Testis (tissue), 3 donors: ENCODE data around the gene ARHGAP22. TPM values are rescaled to one million over a fixed set of nuclear protein-coding genes. Genes with fewer than 3 reads are reported as not detected.

ENCODE experiments used
- DNase-seq: peaks from one replicate; pipeline ENCODE4 v3.0.0-alpha.2; 2019
- H3K27ac ChIP-seq, 2 donors: fragments of 200-600 bp; sonication (generic); one replicate each; pipeline ENCODE4 v1.5.1; 2019
- H3K27me3 ChIP-seq: fragments of 200-600 bp; sonication (generic); one replicate; pipeline ENCODE4 v1.5.1; 2019
- H3K36me3 ChIP-seq: fragments of 200-600 bp; sonication (generic); one replicate; pipeline ENCODE4 v1.5.1; 2017; ENCODE audit warnings: low read depth; ENCODE audit errors: missing control alignments
- H3K4me1 ChIP-seq: fragments of 200-600 bp; sonication (generic); one replicate; pipeline ENCODE4 v1.5.1; 2019
- H3K4me3 ChIP-seq, 2 donors: fragments of 200-600 bp; sonication (generic); one replicate each; pipeline ENCODE4 v1.5.1; 2017 to 2019
- H3K9me3 ChIP-seq: fragments of 200-600 bp; sonication (generic); one replicate; pipeline ENCODE4 v1.5.1; 2017
- POLR2A ChIP-seq: fragments of 450-650 bp; IDR thresholded peaks from one replicate; pipeline ENCODE4 v1.6.1; 2017; ENCODE audit warnings: antibody characterized with exemption, mild to moderate bottlenecking, moderate library complexity
- WGBS, 2 donors: methylation state at CpG; one replicate each; pipeline ENCODE4 v1.1.5; 2018; 5-methylcytosine and 5-hydroxymethylcytosine counted together
- intact Hi-C: fragments of 100-400 bp; cut with DNase I; formaldehyde crosslinking; loops from one replicate; pipeline ENCODE4 v1.15.1; 2023; ENCODE audit warnings: low total_unique reads
- polyA plus RNA-seq: library from polyadenylated mRNA; stranded (reverse); fragments of 350-450 nt; fragmentation: Illumina TruSeq; extraction: RNeasy Lipid Tissue Mini Kit (QIAGEN cat#74804); gene quantifications from one replicate; pipeline ENCODE4 v1.2.3, GENCODE V29; 2014; ENCODE audit warnings: low read depth, low replicate concordance; ENCODE audit not compliant: insufficient read depth
- total RNA-seq, 2 donors: library from RNA; depleted of rRNA; stranded (reverse); fragments of >200 nt; gene quantifications; one replicate each; pipeline ENCODE4 v1.2.3, GENCODE V29; 2016
- TF ChIP-seq, protein P1 (sequence below), 3 experiments: fragments of 450-650 bp in 2 of 3; fragments of 200-600 bp in 1 of 3; sonication (generic) in 1 of 3; IDR thresholded peaks; one replicate each; pipeline ENCODE4 v1.5.1; 2016 to 2019; ENCODE audit warnings: antibody characterized with exemption in 3 of 3, mild to moderate bottlenecking in 2 of 3, moderate library complexity in 1 of 3

ARHGAP22 gene
- total and polyA plus RNA-seq, 3 donors from 2014 or later: 6.2 to 11.9 (median 8.8) TPM

DNA sequence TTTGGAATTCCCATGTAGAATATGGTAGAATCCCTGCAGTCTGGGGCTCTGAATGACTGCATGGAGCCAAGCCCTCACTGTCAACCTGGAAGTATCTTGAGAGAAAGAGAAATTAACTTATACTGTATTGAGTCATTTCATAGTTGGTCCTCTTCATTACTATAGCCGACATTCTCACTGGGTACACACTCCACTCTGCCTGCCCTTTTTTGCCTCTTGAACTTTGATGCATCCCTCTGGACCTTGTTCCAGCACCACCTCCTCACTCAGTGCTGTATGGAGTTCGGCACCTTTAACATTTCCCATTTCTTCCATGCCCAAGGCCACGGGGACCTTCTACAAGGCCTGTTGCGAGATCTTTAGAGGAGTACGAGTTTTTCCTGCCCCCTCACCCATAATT is 4.6 kb upstream of the ARHGAP22 start:
- WGBS, 2 donors: 92% methylated on average over 5 of the region's 5 CpGs
- DNase-seq: no peak

GRCh38 chr10:48608976-48609375 is 4.1 kb upstream of the ARHGAP22 start:
- no peak for DNase-seq
- Histone ChIP-seq H3K4me3 (no peak overlapping the region), H3K27me3 (no peaks in the 10 kb centered on the region), H3K4me1 (no peaks in the 10 kb centered on the region), H3K27ac (no peak overlapping the region), H3K36me3 (no peaks in the 10 kb centered on the region), H3K9me3 (no peaks in the 10 kb centered on the region)
- intact Hi-C loops: no loop called here
- TF ChIP-seq, protein P1, sequence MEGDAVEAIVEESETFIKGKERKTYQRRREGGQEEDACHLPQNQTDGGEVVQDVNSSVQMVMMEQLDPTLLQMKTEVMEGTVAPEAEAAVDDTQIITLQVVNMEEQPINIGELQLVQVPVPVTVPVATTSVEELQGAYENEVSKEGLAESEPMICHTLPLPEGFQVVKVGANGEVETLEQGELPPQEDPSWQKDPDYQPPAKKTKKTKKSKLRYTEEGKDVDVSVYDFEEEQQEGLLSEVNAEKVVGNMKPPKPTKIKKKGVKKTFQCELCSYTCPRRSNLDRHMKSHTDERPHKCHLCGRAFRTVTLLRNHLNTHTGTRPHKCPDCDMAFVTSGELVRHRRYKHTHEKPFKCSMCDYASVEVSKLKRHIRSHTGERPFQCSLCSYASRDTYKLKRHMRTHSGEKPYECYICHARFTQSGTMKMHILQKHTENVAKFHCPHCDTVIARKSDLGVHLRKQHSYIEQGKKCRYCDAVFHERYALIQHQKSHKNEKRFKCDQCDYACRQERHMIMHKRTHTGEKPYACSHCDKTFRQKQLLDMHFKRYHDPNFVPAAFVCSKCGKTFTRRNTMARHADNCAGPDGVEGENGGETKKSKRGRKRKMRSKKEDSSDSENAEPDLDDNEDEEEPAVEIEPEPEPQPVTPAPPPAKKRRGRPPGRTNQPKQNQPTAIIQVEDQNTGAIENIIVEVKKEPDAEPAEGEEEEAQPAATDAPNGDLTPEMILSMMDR (IDR thresholded peaks at IDR 0.05): no peak
- no peak for TF ChIP-seq POLR2A

More for the DNA sequence above, 4.6 kb upstream of the ARHGAP22 start:
- no peak for TF ChIP-seq POLR2A
- TF ChIP-seq, protein P1 (IDR thresholded peaks at IDR 0.05): no peak
- H3K27me3 ChIP-seq: no peaks in the 10 kb centered on the region
- intact Hi-C loops: no loop called here
- no peak overlapping the region for H3K4me3 ChIP-seq
- H3K36me3 ChIP-seq: no peaks in the 10 kb centered on the region
- no peaks in the 10 kb centered on the region for H3K9me3 ChIP-seq
- no peak overlapping the region for H3K27ac ChIP-seq
- no peaks in the 10 kb centered on the region for H3K4me1 ChIP-seq

DNA sequence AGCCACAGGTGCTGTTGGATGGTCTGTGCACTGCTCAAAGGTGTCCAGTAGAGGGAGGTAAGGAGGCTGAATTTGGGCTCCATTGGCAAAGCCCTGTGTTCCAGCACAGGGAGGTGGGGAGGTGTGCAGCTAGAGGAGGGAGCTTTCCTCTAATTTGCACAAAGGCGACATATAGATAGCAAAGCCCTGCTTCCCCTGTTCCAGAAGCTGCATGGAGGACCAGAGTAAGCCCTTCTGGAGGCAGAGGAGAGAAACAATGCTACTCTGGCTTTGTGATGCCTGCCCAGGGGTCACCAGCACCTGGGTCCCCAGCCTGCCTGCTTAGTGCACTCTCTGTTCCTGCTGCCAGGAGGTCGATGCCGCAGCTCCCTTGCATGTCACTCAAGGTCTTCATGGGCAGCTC is 3.4 kb upstream of the ARHGAP22 start:
- Histone ChIP-seq H3K27me3 (no peaks in the 10 kb centered on the region), H3K27ac (no peak overlapping the region), H3K4me1 (no peaks in the 10 kb centered on the region), H3K4me3 (no peak overlapping the region), H3K36me3 (no peaks in the 10 kb centered on the region), H3K9me3 (no peaks in the 10 kb centered on the region)
- no peak for TF ChIP-seq POLR2A
- TF ChIP-seq, protein P1 (IDR thresholded peaks at IDR 0.05): peak in 1 of 3 experiments; percentile 42
- intact Hi-C loops: no loop called here
- WGBS, 2 donors: 63 to 73% methylated on average over 3 of the region's 3 CpGs
- peak; percentile 43 for DNase-seq

DNA sequence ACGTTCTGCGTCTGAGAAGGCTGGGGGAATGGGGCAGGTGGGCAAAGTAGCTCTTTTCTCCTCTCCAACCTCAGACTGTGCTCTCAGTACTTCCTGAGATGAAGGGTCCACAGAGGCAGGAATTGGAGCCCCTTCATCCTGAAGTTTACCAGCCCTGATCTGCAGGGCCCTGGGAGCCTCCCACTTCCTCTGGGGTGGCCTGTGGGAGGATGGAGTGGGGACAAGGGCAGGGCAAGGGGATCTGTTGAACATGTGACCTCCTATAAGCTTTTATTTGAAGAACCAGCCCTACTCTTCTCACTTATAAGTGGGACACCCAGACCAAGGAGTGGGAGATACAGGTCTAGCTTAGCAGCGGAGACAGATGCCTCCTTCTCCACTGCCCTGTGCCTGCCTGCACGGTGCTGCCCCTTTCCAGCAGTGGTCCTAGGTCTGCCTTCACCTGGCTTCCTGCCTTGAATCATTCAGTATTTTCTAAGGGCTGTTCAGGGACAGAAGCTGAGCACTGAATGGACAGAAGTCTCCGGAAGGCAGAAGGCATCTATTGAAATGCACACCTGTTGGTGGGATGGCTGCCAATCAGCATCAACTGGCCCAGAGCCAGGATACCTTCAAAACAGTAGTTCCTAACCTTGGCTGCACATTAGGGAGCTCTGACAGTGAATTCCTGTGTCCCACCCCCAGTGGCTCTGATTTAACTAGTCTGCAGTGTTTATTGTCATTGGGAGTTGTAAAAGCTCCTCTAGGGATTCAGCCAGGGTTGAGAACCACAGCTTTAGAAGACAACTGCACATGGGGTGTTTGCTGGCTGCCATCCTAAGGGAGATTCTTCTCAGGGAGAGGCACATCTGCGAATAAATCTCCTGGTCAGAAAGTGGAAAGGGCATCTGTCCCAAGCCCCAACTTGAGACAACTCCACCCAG is 2.7 kb upstream of the ARHGAP22 start:
- no peak for DNase-seq
- Histone ChIP-seq H3K27ac (no peak overlapping the region), H3K4me3 (no peak overlapping the region), H3K36me3 (no peaks in the 10 kb centered on the region), H3K4me1 (no peaks in the 10 kb centered on the region), H3K9me3 (no peaks in the 10 kb centered on the region), H3K27me3 (no peaks in the 10 kb centered on the region)
- 82 to 85% methylated on average over 6 of the region's 6 CpGs for WGBS, 2 donors
- intact Hi-C loops: no loop called here
- TF ChIP-seq, protein P1 (IDR thresholded peaks at IDR 0.05): no peak
- no peak for TF ChIP-seq POLR2A
